Thyroid gland (tissue), 4 donors: Measurements from ENCODE around the gene DEFB114. TPM values are rescaled to one million over a fixed set of nuclear protein-coding genes. Genes with fewer than 3 reads are reported as not detected.
"Not testable (repeated sequence)": the region's sequence is repeated elsewhere in the genome, so short reads cannot be mapped to it uniquely, and the experiment has no call there.

Experiments used
- DNase-seq, 2 donors: peaks; one replicate each; pipeline ENCODE4 v3.0.0-alpha.2; 2019
- H3K27ac ChIP-seq, 3 donors: fragments of 200-600 bp; sonication (generic); 1 replicate in 2 of 3; 2 replicates in 1 of 3; pipeline ENCODE4 v1.5.1; 2016 to 2019; ENCODE audit warnings: mild to moderate bottlenecking in 1 of 3, moderate library complexity in 1 of 3
- H3K27me3 ChIP-seq: fragments of 200-600 bp; sonication (generic); one replicate; pipeline ENCODE4 v1.5.1; 2019
- H3K36me3 ChIP-seq, 2 donors: fragments of 200-600 bp; sonication (generic); one replicate each; pipeline ENCODE4 v1.5.1; 2016 to 2019
- H3K4me1 ChIP-seq, 2 donors: fragments of 200-600 bp; sonication (generic); one replicate each; pipeline ENCODE4 v1.5.1; 2017 to 2019
- H3K4me3 ChIP-seq, 3 donors: fragments of 200-600 bp; sonication (generic); replicated peaks in 1 of 3; 1 replicate in 2 of 3; 2 replicates in 1 of 3; pipeline ENCODE4 v1.5.1; 2016; ENCODE audit warnings: mild to moderate bottlenecking in 1 of 3
- H3K9me3 ChIP-seq: fragments of 200-600 bp; sonication (generic); one replicate; pipeline ENCODE4 v1.5.1; 2017
- POLR2A ChIP-seq, 2 donors: fragments of 450-650 bp; IDR thresholded peaks; one replicate each; pipeline ENCODE4 v1.6.1; 2017; ENCODE audit warnings: antibody characterized with exemption in 2 of 2, mild to moderate bottlenecking in 2 of 2, moderate library complexity in 1 of 2
- WGBS, 2 donors: methylation state at CpG; one replicate each; pipeline ENCODE4 v1.1.5; 2017; 5-methylcytosine and 5-hydroxymethylcytosine counted together
- intact Hi-C: fragments of 100-400 bp; cut with DNase I; formaldehyde crosslinking; loops from one replicate; pipeline ENCODE4 v1.15.1; 2023
- total RNA-seq, 4 donors: library from RNA; depleted of rRNA; stranded (reverse); fragments of >200 nt; gene quantifications; one replicate each; pipeline ENCODE4 v1.2.3, GENCODE V29; 2016
- TF ChIP-seq, protein P1 (sequence below), 6 experiments: fragments of 200-600 bp in 3 of 6; fragments of 450-650 bp in 3 of 6; sonication (generic) in 3 of 6; IDR thresholded peaks; one replicate each; pipeline ENCODE4 v1.5.1; 2016 to 2019; ENCODE audit warnings: antibody characterized with exemption in 6 of 6, mild to moderate bottlenecking in 2 of 6, inconsistent platforms in 1 of 6, moderate library complexity in 1 of 6

The DEFB114 gene
- total RNA-seq, 4 donors from 2014 or later: not detected

DNA sequence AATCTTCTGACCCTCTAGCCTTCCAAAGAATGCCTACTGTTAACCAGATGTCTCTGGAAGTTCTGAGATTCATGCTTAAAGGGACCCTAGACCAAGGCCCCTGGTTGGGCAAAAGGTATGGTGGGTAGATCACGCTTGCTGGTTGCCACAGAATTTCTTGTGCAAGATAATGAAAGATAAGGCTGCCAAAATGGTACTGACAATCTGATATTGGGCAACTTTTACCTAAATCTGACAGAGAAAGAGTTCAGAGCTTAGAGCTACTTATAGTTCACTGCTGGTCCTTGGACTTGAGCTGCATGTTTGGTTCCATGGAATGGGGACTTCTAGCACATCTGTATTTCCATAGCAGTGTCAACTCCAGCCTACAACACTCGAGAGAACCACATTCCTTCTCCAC lies 12.0 kb downstream of the DEFB114 start:
- 52 to 78% methylated on average over 2 of the region's 2 CpGs for WGBS, 2 donors
- Histone ChIP-seq H3K4me1 (no peaks in the 10 kb centered on the region), H3K27ac (no peak overlapping the region), H3K27me3 (no peaks in the 10 kb centered on the region), H3K9me3 (no peaks in the 10 kb centered on the region), H3K4me3 (no peak overlapping the region), H3K36me3 (no peaks in the 10 kb centered on the region)
- DNase-seq: no peak
- intact Hi-C loops: no loop called here
- TF ChIP-seq, protein P1, sequence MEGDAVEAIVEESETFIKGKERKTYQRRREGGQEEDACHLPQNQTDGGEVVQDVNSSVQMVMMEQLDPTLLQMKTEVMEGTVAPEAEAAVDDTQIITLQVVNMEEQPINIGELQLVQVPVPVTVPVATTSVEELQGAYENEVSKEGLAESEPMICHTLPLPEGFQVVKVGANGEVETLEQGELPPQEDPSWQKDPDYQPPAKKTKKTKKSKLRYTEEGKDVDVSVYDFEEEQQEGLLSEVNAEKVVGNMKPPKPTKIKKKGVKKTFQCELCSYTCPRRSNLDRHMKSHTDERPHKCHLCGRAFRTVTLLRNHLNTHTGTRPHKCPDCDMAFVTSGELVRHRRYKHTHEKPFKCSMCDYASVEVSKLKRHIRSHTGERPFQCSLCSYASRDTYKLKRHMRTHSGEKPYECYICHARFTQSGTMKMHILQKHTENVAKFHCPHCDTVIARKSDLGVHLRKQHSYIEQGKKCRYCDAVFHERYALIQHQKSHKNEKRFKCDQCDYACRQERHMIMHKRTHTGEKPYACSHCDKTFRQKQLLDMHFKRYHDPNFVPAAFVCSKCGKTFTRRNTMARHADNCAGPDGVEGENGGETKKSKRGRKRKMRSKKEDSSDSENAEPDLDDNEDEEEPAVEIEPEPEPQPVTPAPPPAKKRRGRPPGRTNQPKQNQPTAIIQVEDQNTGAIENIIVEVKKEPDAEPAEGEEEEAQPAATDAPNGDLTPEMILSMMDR (IDR thresholded peaks at IDR 0.05): no peak
- TF ChIP-seq POLR2A (IDR thresholded peaks at IDR 0.05): no peak

DNA sequence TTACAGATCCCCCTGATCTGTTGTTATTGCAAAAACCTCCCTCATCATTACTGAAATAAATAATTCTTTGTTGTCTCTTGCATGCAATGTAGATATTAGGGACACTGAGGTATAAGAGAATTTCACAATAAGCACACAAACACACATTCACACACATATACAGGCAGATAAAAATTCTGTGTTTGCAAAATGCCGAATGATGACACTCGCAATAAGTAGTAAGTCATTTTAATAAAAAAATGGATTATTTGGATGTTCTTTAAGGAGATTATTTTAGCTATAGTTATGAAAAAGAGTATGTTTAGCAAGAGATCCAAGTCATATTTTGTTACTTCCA lies 13.6 kb downstream of the DEFB114 start:
- no peak for DNase-seq
- no peaks in the 10 kb centered on the region for H3K27me3 ChIP-seq
- TF ChIP-seq, protein P1 (IDR thresholded peaks at IDR 0.05): no peak
- H3K36me3 ChIP-seq: no peaks in the 10 kb centered on the region
- H3K9me3 ChIP-seq: no peaks in the 10 kb centered on the region
- WGBS, 2 donors: 95 to 97% methylated on average over 2 of the region's 2 CpGs
- no peak overlapping the region for H3K27ac ChIP-seq
- intact Hi-C loops: no loop called here
- no peaks in the 10 kb centered on the region for H3K4me1 ChIP-seq
- H3K4me3 ChIP-seq: no peak overlapping the region

DNA sequence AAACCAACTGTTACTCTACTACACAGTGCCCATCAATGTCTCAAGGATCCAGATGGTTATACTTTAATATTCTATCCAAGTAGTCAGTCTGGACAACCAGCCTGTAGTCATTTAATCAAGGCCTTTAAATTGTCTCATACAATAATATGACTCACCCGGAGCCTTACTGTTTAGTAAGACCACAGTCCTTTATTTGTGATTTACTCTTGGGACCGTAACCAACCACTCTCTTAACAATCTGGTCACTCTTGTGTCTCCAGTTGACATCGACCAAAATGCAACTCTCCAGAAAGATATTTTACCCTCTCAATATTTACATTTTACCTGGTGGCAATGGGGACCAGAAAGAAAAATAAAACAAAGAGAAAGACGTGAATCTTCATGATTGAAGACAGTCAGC lies 14.9 kb downstream of the DEFB114 start:
- Histone ChIP-seq H3K36me3 (no peaks in the 10 kb centered on the region), H3K4me3 (no peak overlapping the region), H3K9me3 (no peaks in the 10 kb centered on the region), H3K27me3 (no peaks in the 10 kb centered on the region), H3K27ac (no peak overlapping the region), H3K4me1 (no peaks in the 10 kb centered on the region)
- no peak for TF ChIP-seq POLR2A (IDR thresholded peaks at IDR 0.05)
- TF ChIP-seq, protein P1 (IDR thresholded peaks at IDR 0.05): no peak
- DNase-seq: no peak
- intact Hi-C loops: no loop called here
- 86 to 90% methylated on average over 4 of the region's 4 CpGs for WGBS, 2 donors

DNA sequence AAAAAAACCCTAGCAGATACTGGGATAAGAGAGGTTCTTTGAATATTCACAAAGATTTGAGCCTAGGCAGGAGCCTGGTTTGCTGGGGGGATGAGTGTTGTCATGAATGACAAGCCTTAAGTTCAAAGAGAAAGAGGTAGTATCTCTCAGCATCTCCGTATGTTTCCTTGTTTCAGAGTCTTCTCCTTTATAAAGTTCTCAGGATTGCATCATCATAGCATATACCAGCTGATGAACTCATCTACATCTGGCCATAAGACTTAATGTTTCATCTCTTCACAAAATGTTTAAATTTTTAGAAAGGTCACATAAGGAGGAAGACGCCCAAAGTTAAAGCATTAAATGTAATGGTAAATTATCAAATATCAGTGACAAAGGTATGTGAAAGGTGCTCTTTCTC lies 17.1 kb downstream of the DEFB114 start:
- H3K4me1 ChIP-seq: no peaks in the 10 kb centered on the region
- H3K27ac ChIP-seq: no peak overlapping the region
- no peaks in the 10 kb centered on the region for H3K27me3 ChIP-seq
- no peak for TF ChIP-seq POLR2A (IDR thresholded peaks at IDR 0.05)
- TF ChIP-seq, protein P1 (IDR thresholded peaks at IDR 0.05): no peak
- no peaks in the 10 kb centered on the region for H3K9me3 ChIP-seq
- no peak for DNase-seq
- no peak overlapping the region for H3K4me3 ChIP-seq
- no peaks in the 10 kb centered on the region for H3K36me3 ChIP-seq
- WGBS, 2 donors: 66 to 73% methylated on average over 2 of the region's 2 CpGs
- intact Hi-C loops: no loop called here

DNA sequence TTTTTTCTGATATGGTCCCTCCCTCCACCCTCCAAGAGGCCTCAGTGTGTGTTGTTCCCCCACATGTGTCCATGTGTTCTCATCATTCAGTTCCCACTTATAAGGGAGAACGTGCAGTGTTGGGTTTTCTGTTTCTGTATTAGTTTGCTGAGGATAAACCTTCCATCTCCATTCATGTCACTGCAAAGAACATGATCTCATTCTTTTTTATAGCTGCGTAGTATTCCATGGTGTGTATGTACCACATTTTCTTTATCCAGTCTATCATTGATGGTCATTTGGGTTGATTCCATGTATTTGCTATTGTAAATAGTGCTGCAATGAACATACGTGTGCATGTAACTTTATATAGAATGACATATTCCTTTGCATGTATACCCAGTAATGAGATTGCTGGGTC lies 19.9 kb downstream of the DEFB114 start:
- WGBS, 2 donors: 83 to 91% methylated on average over 3 of the region's 3 CpGs
- H3K4me3 ChIP-seq, H3K9me3 ChIP-seq, H3K36me3 ChIP-seq, H3K27me3 ChIP-seq, H3K27ac ChIP-seq, intact Hi-C loops, H3K4me1 ChIP-seq, DNase-seq: not testable (repeated sequence)

DNA sequence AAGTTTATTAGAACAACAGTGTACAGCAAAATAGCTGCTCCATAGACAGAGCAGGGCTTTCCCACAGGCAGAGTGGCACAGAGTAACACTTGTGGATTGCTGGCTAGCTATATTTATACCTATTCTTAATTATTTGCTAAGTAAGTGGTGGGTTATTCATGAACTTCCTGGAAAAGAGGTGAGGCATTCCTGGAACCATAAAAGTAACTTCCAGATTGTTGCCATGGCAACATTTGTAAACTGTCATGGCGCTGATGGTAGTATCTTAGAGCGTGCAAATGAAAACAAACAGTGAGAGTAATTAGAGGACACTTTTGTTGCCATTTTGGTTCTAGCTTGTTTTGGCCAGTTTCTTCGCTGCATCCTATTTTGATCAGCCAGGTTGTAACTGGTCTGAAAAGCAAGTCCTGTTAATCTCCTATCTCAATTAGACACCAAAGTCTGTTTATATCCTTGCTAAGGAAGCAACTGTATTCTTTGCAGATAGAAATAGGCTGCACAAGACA lies 23.9 kb downstream of the DEFB114 start:
- Histone ChIP-seq H3K27ac (no peak overlapping the region), H3K36me3 (no peaks in the 10 kb centered on the region), H3K4me1 (no peaks in the 10 kb centered on the region), H3K4me3 (no peak overlapping the region), H3K9me3 (no peaks in the 10 kb centered on the region), H3K27me3 (no peaks in the 10 kb centered on the region)
- TF ChIP-seq, protein P1 (IDR thresholded peaks at IDR 0.05): no peak
- no peak for TF ChIP-seq POLR2A (IDR thresholded peaks at IDR 0.05)
- 68 to 83% methylated on average over 3 of the region's 3 CpGs for WGBS, 2 donors
- DNase-seq: no peak
- intact Hi-C loops: no loop called here
